Heart left ventricle (tissue), 13 donors: ENCODE results near the gene PTPN13.

Source experiments
- POLR2A ChIP-seq, 2 donors: fragments of 450-650 bp; IDR thresholded peaks; one replicate each; pipeline ENCODE4 v1.6.1; 2017; ENCODE audit warnings: antibody characterized with exemption in 2 of 2, mild to moderate bottlenecking in 2 of 2, moderate library complexity in 2 of 2
- TF ChIP-seq, protein P1 (sequence below), 12 donors: fragments of 200-600 bp; sonication (generic) in 4 of 12; IDR thresholded peaks; one replicate each; pipeline versions ENCODE4 v1.5.0 to v1.8.0; 2018 to 2022; ENCODE audit warnings: antibody characterized with exemption in 12 of 12, mild to moderate bottlenecking in 5 of 12
- donor health status: ischemic (EF 13 %, LVEDD 7.1; RV severe dilation, severe dysfunction).
- donor health status: DM: no; HTN: yes; CAD: no.
- donor health status: DM: no; HTN: no; CAD: no.
- donor health status: ischemic (EF 25% LVEDD 6.9; RV normal size, moderate dysfunction).
- donor health status: ischemic (EF 25% LVEDD 5.7; RV mildly dilated, moderate dysfunction).
- donor health status: ischemic (EF 35%, LVEDD 5.7; RV mildly dilated, moderate dysfunction).
- donor health status: nonischemic (EF 11% LVEDD 7.7; RV severe dilation, severe dysfunction).
- donor health status: DM: yes; HTN: yes; CAD: no.
- donor health status: PGD.
- donor health status: ischemic (EF 29% LVEDD 5.4; RV normal size, mild dysfunction).
- donor health status: nonischemic (EF 23%, LVEDD 6.1; RV moderate dilation, normal function).

DNA sequence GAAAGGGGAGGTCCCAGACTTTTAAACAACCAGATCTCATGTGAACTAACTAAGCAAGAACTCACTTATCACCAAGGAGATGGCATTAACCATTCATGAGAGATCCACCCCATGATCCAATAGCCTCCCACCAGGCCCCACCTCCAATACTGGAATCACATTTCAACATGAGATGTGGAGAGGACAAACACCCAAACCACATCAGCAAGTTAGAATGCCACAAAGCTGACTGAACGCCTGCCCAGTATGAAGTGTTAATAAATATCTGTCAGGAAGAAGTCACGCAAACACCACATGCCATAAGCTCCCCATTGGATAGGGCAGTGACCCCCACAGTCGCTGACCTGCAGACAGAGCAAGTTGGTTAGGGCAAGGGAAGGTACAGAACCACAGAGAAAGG is 240.8 kb downstream of the PTPN13 start:
- TF ChIP-seq, protein P1, sequence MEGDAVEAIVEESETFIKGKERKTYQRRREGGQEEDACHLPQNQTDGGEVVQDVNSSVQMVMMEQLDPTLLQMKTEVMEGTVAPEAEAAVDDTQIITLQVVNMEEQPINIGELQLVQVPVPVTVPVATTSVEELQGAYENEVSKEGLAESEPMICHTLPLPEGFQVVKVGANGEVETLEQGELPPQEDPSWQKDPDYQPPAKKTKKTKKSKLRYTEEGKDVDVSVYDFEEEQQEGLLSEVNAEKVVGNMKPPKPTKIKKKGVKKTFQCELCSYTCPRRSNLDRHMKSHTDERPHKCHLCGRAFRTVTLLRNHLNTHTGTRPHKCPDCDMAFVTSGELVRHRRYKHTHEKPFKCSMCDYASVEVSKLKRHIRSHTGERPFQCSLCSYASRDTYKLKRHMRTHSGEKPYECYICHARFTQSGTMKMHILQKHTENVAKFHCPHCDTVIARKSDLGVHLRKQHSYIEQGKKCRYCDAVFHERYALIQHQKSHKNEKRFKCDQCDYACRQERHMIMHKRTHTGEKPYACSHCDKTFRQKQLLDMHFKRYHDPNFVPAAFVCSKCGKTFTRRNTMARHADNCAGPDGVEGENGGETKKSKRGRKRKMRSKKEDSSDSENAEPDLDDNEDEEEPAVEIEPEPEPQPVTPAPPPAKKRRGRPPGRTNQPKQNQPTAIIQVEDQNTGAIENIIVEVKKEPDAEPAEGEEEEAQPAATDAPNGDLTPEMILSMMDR (IDR thresholded peaks at IDR 0.05) = no peak
- TF ChIP-seq POLR2A (IDR thresholded peaks at IDR 0.05) = no peak
